B cell (primary cell): ENCODE measurements around the gene POU2F3.

Source experiments
- CTCF ChIP-seq: fragments of 200-600 bp; IDR thresholded peaks from one replicate; pipeline ENCODE4 v1.8.0; 2022; ENCODE audit warnings: antibody characterized with exemption, mild to moderate bottlenecking
- EZH2 ChIP-seq: IDR thresholded peaks from 2 replicates; pipeline ENCODE4 v1.6.1; 2012; ENCODE audit warnings: borderline replicate concordance, low read depth, mild to moderate bottlenecking, moderate library complexity, low read length; ENCODE audit not compliant: insufficient read depth, poor library complexity, severe bottlenecking

GRCh38 chr11:120316880-120317688 is 77.1 kb downstream of the POU2F3 start:
- no peak for TF ChIP-seq CTCF
- TF ChIP-seq EZH2 = no peak
